Activated T-cell treated with anti-CD3 and anti-CD28 coated beads, Interleukin-2, amount 50 U/mL, for 72 hours (primary cell): ENCODE measurements around the gene POU5F1. TPM values are rescaled to one million over a fixed set of nuclear protein-coding genes. Genes with fewer than 3 reads are reported as not detected.
A peak's percentile ranks its signal among the peaks of the same experiment; 100 is the strongest.

ENCODE experiments used
- ATAC-seq, 2 donors: fragments of 150-1000 bp; cut with Tn5 transposase; replicated peaks in 1 of 2; 2 replicates each; pipeline ENCODE4 v1.10.0; 2021; ENCODE audit warnings: moderate library complexity in 2 of 2, mild to moderate bottlenecking in 1 of 2
- DNase-seq, 2 donors: peaks; one replicate each; pipeline ENCODE4 v3.0.0; 2021 to 2022; ENCODE audit warnings: mixed read lengths in 1 of 2
- H3K27ac Mint-ChIP-seq: one replicate; pipeline ENCODE4 v1.8.0; 2022; ENCODE audit warnings: mild to moderate bottlenecking, moderate library complexity, mixed read lengths
- H3K27me3 Mint-ChIP-seq: one replicate; pipeline ENCODE4 v1.8.0; 2022; ENCODE audit warnings: low read depth, mixed read lengths
- H3K36me3 Mint-ChIP-seq, 2 donors: one replicate each; pipeline ENCODE4 v1.8.0; 2022; ENCODE audit warnings: mixed read lengths in 2 of 2, mild to moderate bottlenecking in 1 of 2; ENCODE audit not compliant: insufficient read depth in 2 of 2
- H3K4me1 Mint-ChIP-seq: one replicate; pipeline ENCODE4 v1.8.0; 2022; ENCODE audit warnings: low read depth, mixed read lengths
- H3K4me3 Mint-ChIP-seq, 2 donors: one replicate each; pipeline ENCODE4 v1.8.0; 2022; ENCODE audit warnings: mild to moderate bottlenecking in 2 of 2, mixed read lengths in 2 of 2, moderate library complexity in 2 of 2
- H3K9me3 Mint-ChIP-seq, 2 donors: one replicate each; pipeline ENCODE4 v1.8.0; 2022; ENCODE audit warnings: mixed read lengths in 2 of 2
- total RNA-seq, 2 donors: library from RNA; stranded (reverse); gene quantifications; one replicate each; pipeline ENCODE4 v1.2.3, GENCODE V29; 2022

The POU5F1 gene
- total RNA-seq, 2 donors from 2014 or later = 0.09 TPM; not detected in 1

GRCh38 chr6:31158140-31158862, 12.2 kb downstream of the POU5F1 start, which contains the start of gene TCF19:
TSS of gene TCF19 (plus strand) at chr6:31158589. CDS start at chr6:31159470, 881 bp downstream.
- Mint-ChIP-seq H3K27ac (peak within 1 kb of the TSS; percentile 85), H3K9me3 (no peaks in the 10 kb centered on the region), H3K27me3 (no peaks in the 10 kb centered on the region), H3K36me3 (peaks cover 13 to 37% of the 10 kb centered on the region in 2 donors), H3K4me3 (peak within 1 kb of the TSS; percentile 78 to 98), H3K4me1 (peaks cover 61% of the 10 kb centered on the region)
- DNase-seq (peak; percentile 99), ATAC-seq (peak; percentile 92 to 93)

- no peaks in the 10 kb centered on the region for H3K9me3 Mint-ChIP-seq
Measured at GRCh38 chr6:31157513-31158139, 12.9 kb downstream of the POU5F1 start, which contains the start of gene CCHCR1. TSS of gene CCHCR1 (minus strand) at chr6:31157802. CDS start at chr6:31157600, 202 bp downstream.

GRCh38 chr6:31156641-31157040, 13.8 kb downstream of the POU5F1 start:
- H3K9me3 Mint-ChIP-seq = no peaks in the 10 kb centered on the region
- H3K27ac Mint-ChIP-seq = no peak overlapping the region
- peaks cover 45% of the 10 kb centered on the region for H3K4me1 Mint-ChIP-seq
- peaks cover 8 to 23% of the 10 kb centered on the region in 2 donors for H3K36me3 Mint-ChIP-seq
- no peak for ATAC-seq
- no peaks in the 10 kb centered on the region for H3K27me3 Mint-ChIP-seq
- H3K4me3 Mint-ChIP-seq = peak overlapping the region; percentile 78 to 98
- no peak for DNase-seq

More at GRCh38 chr6:31157513-31158139, 12.9 kb downstream of the POU5F1 start, which contains the start of gene CCHCR1:
- Mint-ChIP-seq H3K4me1 (peaks cover 55% of the 10 kb centered on the region), H3K27me3 (no peaks in the 10 kb centered on the region), H3K4me3 (peak within 1 kb of the TSS; percentile 78 to 98), H3K36me3 (peaks cover 9 to 30% of the 10 kb centered on the region in 2 donors), H3K27ac (peak within 1 kb of the TSS; percentile 85)
- DNase-seq (no peak), ATAC-seq (peak in 1 of 2 donors; percentile 43)

GRCh38 chr6:31154436-31154835, 16.0 kb downstream of the POU5F1 start:
- peaks cover 8 to 18% of the 10 kb centered on the region in 2 donors for H3K36me3 Mint-ChIP-seq
- no peaks in the 10 kb centered on the region for H3K27me3 Mint-ChIP-seq
- no peaks in the 10 kb centered on the region for H3K9me3 Mint-ChIP-seq
- DNase-seq (no peak), ATAC-seq (no peak)
- no peak overlapping the region for H3K4me3 Mint-ChIP-seq
- peaks cover 24% of the 10 kb centered on the region for H3K4me1 Mint-ChIP-seq
- no peak overlapping the region for H3K27ac Mint-ChIP-seq

GRCh38 chr6:31152781-31153180, 17.7 kb downstream of the POU5F1 start:
- Mint-ChIP-seq H3K36me3 (peaks cover 4 to 8% of the 10 kb centered on the region in 2 donors), H3K4me3 (no peak overlapping the region), H3K27me3 (no peaks in the 10 kb centered on the region), H3K27ac (no peak overlapping the region), H3K4me1 (peaks cover 17% of the 10 kb centered on the region), H3K9me3 (no peaks in the 10 kb centered on the region)
- ATAC-seq = no peak
- DNase-seq = no peak

GRCh38 chr6:31149827-31150447, 20.5 kb downstream of the POU5F1 start:
- H3K27ac Mint-ChIP-seq = no peak overlapping the region
- no peak for DNase-seq
- ATAC-seq = no peak
- no peaks in the 10 kb centered on the region for H3K27me3 Mint-ChIP-seq
- H3K4me1 Mint-ChIP-seq = no peaks in the 10 kb centered on the region
- H3K9me3 Mint-ChIP-seq = no peaks in the 10 kb centered on the region
- no peak overlapping the region for H3K4me3 Mint-ChIP-seq
- peaks cover 4 to 5% of the 10 kb centered on the region in 2 donors for H3K36me3 Mint-ChIP-seq

GRCh38 chr6:31145386-31145785, 25.1 kb downstream of the POU5F1 start:
- H3K27ac Mint-ChIP-seq = no peak overlapping the region
- H3K9me3 Mint-ChIP-seq = no peaks in the 10 kb centered on the region
- DNase-seq = no peak
- H3K36me3 Mint-ChIP-seq = peaks cover 2 to 3% of the 10 kb centered on the region in 2 donors
- ATAC-seq = no peak
- H3K27me3 Mint-ChIP-seq = no peaks in the 10 kb centered on the region
- H3K4me1 Mint-ChIP-seq = no peaks in the 10 kb centered on the region
- H3K4me3 Mint-ChIP-seq = no peak overlapping the region

- H3K9me3 Mint-ChIP-seq = no peaks in the 10 kb centered on the region
- H3K27me3 Mint-ChIP-seq = no peaks in the 10 kb centered on the region
- DNase-seq (no peak), ATAC-seq (no peak)
- no peaks in the 10 kb centered on the region for H3K4me1 Mint-ChIP-seq
- H3K36me3 Mint-ChIP-seq = peaks cover 2 to 3% of the 10 kb centered on the region in 2 donors
- no peak overlapping the region for H3K27ac Mint-ChIP-seq
- no peak overlapping the region for H3K4me3 Mint-ChIP-seq
Measured at GRCh38 chr6:31144970-31145340, 25.5 kb downstream of the POU5F1 start.

- no peaks in the 10 kb centered on the region for H3K27me3 Mint-ChIP-seq
- no peaks in the 10 kb centered on the region for H3K4me1 Mint-ChIP-seq
- no peaks in the 10 kb centered on the region for H3K9me3 Mint-ChIP-seq
- no peak overlapping the region for H3K4me3 Mint-ChIP-seq
- DNase-seq (no peak), ATAC-seq (no peak)
- no peak overlapping the region for H3K27ac Mint-ChIP-seq
- H3K36me3 Mint-ChIP-seq = peaks cover 1 to 2% of the 10 kb centered on the region in 2 donors
Measured at GRCh38 chr6:31144296-31144969, 26.0 kb downstream of the POU5F1 start.

- no peak for DNase-seq
- no peak for ATAC-seq
- H3K27me3 Mint-ChIP-seq = no peaks in the 10 kb centered on the region
- H3K4me3 Mint-ChIP-seq = no peak overlapping the region
- H3K27ac Mint-ChIP-seq = no peak overlapping the region
- H3K9me3 Mint-ChIP-seq = no peaks in the 10 kb centered on the region
- H3K36me3 Mint-ChIP-seq = peaks cover 1 to 2% of the 10 kb centered on the region in 2 donors
- H3K4me1 Mint-ChIP-seq = no peaks in the 10 kb centered on the region
Measured at GRCh38 chr6:31143148-31143547, 27.3 kb downstream of the POU5F1 start.

GRCh38 chr6:31142361-31142761, 28.1 kb downstream of the POU5F1 start:
- peaks cover 6% of the 10 kb centered on the region for H3K4me1 Mint-ChIP-seq
- H3K36me3 Mint-ChIP-seq = peaks cover 1 to 2% of the 10 kb centered on the region in 2 donors
- no peaks in the 10 kb centered on the region for H3K9me3 Mint-ChIP-seq
- DNase-seq (no peak), ATAC-seq (no peak)
- H3K27ac Mint-ChIP-seq = no peak overlapping the region
- H3K4me3 Mint-ChIP-seq = no peak overlapping the region
- no peaks in the 10 kb centered on the region for H3K27me3 Mint-ChIP-seq

GRCh38 chr6:31140643-31141042, 29.8 kb downstream of the POU5F1 start:
- ATAC-seq (no peak), DNase-seq (no peak)
- Mint-ChIP-seq H3K36me3 (peaks cover 0 to 2% of the 10 kb centered on the region in 2 donors), H3K27ac (no peak overlapping the region), H3K9me3 (no peaks in the 10 kb centered on the region), H3K27me3 (no peaks in the 10 kb centered on the region), H3K4me1 (peaks cover 7% of the 10 kb centered on the region), H3K4me3 (no peak overlapping the region)

GRCh38 chr6:31139599-31139998, 30.9 kb downstream of the POU5F1 start:
- Mint-ChIP-seq H3K27ac (no peak overlapping the region), H3K4me3 (no peak overlapping the region), H3K9me3 (no peaks in the 10 kb centered on the region), H3K27me3 (no peaks in the 10 kb centered on the region), H3K4me1 (peaks cover 7% of the 10 kb centered on the region), H3K36me3 (no peaks in the 10 kb centered on the region)
- ATAC-seq = no peak
- DNase-seq = no peak
